AG04449 (cell line): ENCODE results near the gene ASGR2.

Experiments
- CTCF ChIA-PET: fragments of 350-600 bp; formaldehyde crosslinking; extraction: SDS; loops from one replicate; lab custom pipeline; 2021; ENCODE audit warnings: antibody characterized with exemption; lab: Yijun Ruan, JAX
- POLR2A ChIA-PET: fragments of 400-600, 350-600 bp; formaldehyde crosslinking; extraction: SDS; loops from one replicate; lab custom pipeline; 2020; ENCODE audit warnings: antibody characterized with exemption, inconsistent platforms; lab: Yijun Ruan, JAX
- DNase-seq: peaks from one replicate; pipeline ENCODE4 v3.0.0-alpha.2; 2010; ENCODE audit warnings: low read depth, low spot score
- H3K4me3 ChIP-seq: 2 replicates; pipeline ENCODE4 v1.5.1; 2011; ENCODE audit warnings: low read depth, mild to moderate bottlenecking, control low read depth, low read length
- CTCF ChIP-seq: IDR thresholded peaks from one replicate; pipeline ENCODE4 v1.5.1; 2011; ENCODE audit warnings: mild to moderate bottlenecking, moderate library complexity, low read length, control low read depth, inconsistent platforms; ENCODE audit not compliant: insufficient read depth; ENCODE audit errors: missing control alignments

The ASGR2 gene

GRCh38 chr17:7119314-7119713, 4.7 kb upstream of the ASGR2 start:
- no peak for TF ChIP-seq CTCF
- ChIA-PET CTCF (no interaction called here), POLR2A (no interaction called here)
- DNase-seq, result no peak
- H3K4me3 ChIP-seq, result no peak overlapping the region

- TF ChIP-seq CTCF, result no peak
- POLR2A ChIA-PET, result no interaction called here
- H3K4me3 ChIP-seq, result no peak overlapping the region
- CTCF ChIA-PET, result interaction anchor here (1.0 to 1.2 kb wide), 2 partner anchors 21 to 22 kb away, joined by 4 to 5 read pairs; no protein-coding TSS in a partner anchor
- DNase-seq, result no peak
These were observed 423 bp upstream of the ASGR2 start for GRCh38 chr17:7114875-7115614.

GRCh38 chr17:7113273-7114071, 1.1 kb downstream of the ASGR2 start:
- TF ChIP-seq CTCF, result no peak
- ChIA-PET POLR2A (no interaction called here), CTCF (interaction anchor here (1.2 kb wide), 1 partner anchor 24 kb away, joined by 4 read pairs; no protein-coding TSS in a partner anchor)
- H3K4me3 ChIP-seq, result no peak overlapping the region
- no peak for DNase-seq

- CTCF ChIA-PET, result no interaction called here
- POLR2A ChIA-PET, result no interaction called here
- no peak for TF ChIP-seq CTCF
- H3K4me3 ChIP-seq, result no peak overlapping the region
- DNase-seq, result no peak
These were observed 2.0 kb downstream of the ASGR2 start for GRCh38 chr17:7112510-7113108.

GRCh38 chr17:7111784-7112509, 2.7 kb downstream of the ASGR2 start:
- ChIA-PET POLR2A (no interaction called here), CTCF (interaction anchor here (0.9 kb wide), 1 partner anchor 47 kb away, joined by 3 read pairs; no protein-coding TSS in a partner anchor)
- TF ChIP-seq CTCF, result no peak

More at GRCh38 chr17:7111784-7112509, 2.7 kb downstream of the ASGR2 start:
- no peak for DNase-seq
- no peak overlapping the region for H3K4me3 ChIP-seq
